GM18520 (cell line): ENCODE measurements around the gene PDZD11.
A peak's percentile ranks its signal among the peaks of the same experiment; 100 is the strongest.
"Not testable (repeated sequence)": the region's sequence is repeated elsewhere in the genome, so short reads cannot be mapped to it uniquely, and the experiment has no call there.

Experiments used
- ATAC-seq: cut with Tn5 transposase; IDR thresholded peaks from one replicate; pipeline ENCODE4 v1.9.1; 2021; ENCODE audit not compliant: unreplicated experiment

PDZD11 gene

GRCh38 chrX:70289793-70290770, at the start of gene PDZD11, which contains the start of gene KIF4A:
Gene PDZD11, minus strand, starts transcription at chrX:70289927. Its CDS starts 586 bp downstream, at chrX:70289341.
Gene KIF4A, plus strand, starts transcription at chrX:70290104. Its CDS starts 355 bp downstream, at chrX:70290459.
- peak; percentile 98 for ATAC-seq

GRCh38 chrX:70338290-70338689, 48.6 kb upstream of the PDZD11 start:
- ATAC-seq = no peak

GRCh38 chrX:70336767-70337166, 47.0 kb upstream of the PDZD11 start:
- ATAC-seq = peak; percentile 100

- ATAC-seq = no peak
Observed at GRCh38 chrX:70332600-70332999, 42.9 kb upstream of the PDZD11 start.

- no peak for ATAC-seq
Observed at GRCh38 chrX:70331161-70331560, 41.4 kb upstream of the PDZD11 start.

GRCh38 chrX:70324326-70324725, 34.6 kb upstream of the PDZD11 start:
- no peak for ATAC-seq

GRCh38 chrX:70323628-70324027, 33.9 kb upstream of the PDZD11 start:
- not testable (repeated sequence) for ATAC-seq

- ATAC-seq = no peak
Observed at GRCh38 chrX:70322784-70323183, 33.1 kb upstream of the PDZD11 start.

- ATAC-seq = no peak
Observed at GRCh38 chrX:70313503-70313902, 23.8 kb upstream of the PDZD11 start.

- ATAC-seq = no peak
Observed at GRCh38 chrX:70301716-70302115, 12.0 kb upstream of the PDZD11 start.

- ATAC-seq = no peak
Observed at GRCh38 chrX:70293621-70294020, 3.9 kb upstream of the PDZD11 start.

- no peak for ATAC-seq
Observed at GRCh38 chrX:70292788-70293187, 3.1 kb upstream of the PDZD11 start.

GRCh38 chrX:70289168-70289792, 447 bp downstream of the PDZD11 start:
- ATAC-seq = no peak

GRCh38 chrX:70281951-70282350, 7.8 kb downstream of the PDZD11 start, which contains the start of gene RAB41:
Gene RAB41, plus strand, starts transcription at chrX:70282172. Its CDS starts 46 bp downstream, at chrX:70282218.
- ATAC-seq = no peak

GRCh38 chrX:70280573-70280972, 9.2 kb downstream of the PDZD11 start:
- ATAC-seq = no peak

- ATAC-seq = no peak
Observed at GRCh38 chrX:70279081-70279480, 10.6 kb downstream of the PDZD11 start.

GRCh38 chrX:70274029-70274428, 15.7 kb downstream of the PDZD11 start:
- ATAC-seq = not testable (repeated sequence)

- no peak for ATAC-seq
Observed at GRCh38 chrX:70268034-70268433, 21.7 kb downstream of the PDZD11 start, which contains the start of gene ARR3. Gene ARR3, plus strand, starts transcription at chrX:70268334. Its CDS starts 1,052 bp downstream, at chrX:70269386.

- ATAC-seq = no peak
Observed at GRCh38 chrX:70264784-70265183, 24.9 kb downstream of the PDZD11 start.

GRCh38 chrX:70262952-70263567, 26.7 kb downstream of the PDZD11 start:
- ATAC-seq = no peak

- no peak for ATAC-seq
Observed at GRCh38 chrX:70260104-70260503, 29.6 kb downstream of the PDZD11 start, which contains the start of gene P2RY4. Gene P2RY4, minus strand, starts transcription at chrX:70260204. Its CDS starts 580 bp downstream, at chrX:70259624.
